Progenitor cell of endocrine pancreas (in vitro differentiated cells): Measurements from ENCODE around the gene ADGRG6. TPM values are rescaled to one million over a fixed set of nuclear protein-coding genes. Genes with fewer than 3 reads are reported as not detected.
A peak's percentile ranks its signal among the peaks of the same experiment; 100 is the strongest.

ENCODE experiments used
- DNase-seq: peaks from one replicate; pipeline ENCODE4 v3.0.0; 2021; ENCODE audit warnings: low spot score; ENCODE audit not compliant: unreplicated experiment
- H3K27ac Mint-ChIP-seq: 2 replicates; pipeline ENCODE4 v1.8.0; 2021; ENCODE audit warnings: mild to moderate bottlenecking, moderate library complexity, mixed read lengths
- H3K27me3 Mint-ChIP-seq: 2 replicates; pipeline ENCODE4 v1.8.0; 2021; ENCODE audit warnings: mixed read lengths
- H3K36me3 Mint-ChIP-seq: 2 replicates; pipeline ENCODE4 v1.8.0; 2022; ENCODE audit warnings: mixed read lengths; ENCODE audit not compliant: insufficient read depth
- H3K4me1 Mint-ChIP-seq: 2 replicates; pipeline ENCODE4 v1.8.0; 2021; ENCODE audit warnings: low read depth, mixed read lengths
- H3K4me3 Mint-ChIP-seq: 2 replicates; pipeline ENCODE4 v1.8.0; 2021; ENCODE audit warnings: low read depth, mild to moderate bottlenecking, moderate library complexity, mixed read lengths
- H3K9me3 Mint-ChIP-seq: 2 replicates; pipeline ENCODE4 v1.8.0; 2021; ENCODE audit warnings: low read depth, mixed read lengths
- total RNA-seq: library from RNA; stranded (reverse); gene quantifications from 2 replicates; pipeline ENCODE4 v1.2.1, GENCODE V29; 2021
- TF ChIP-seq, protein P1 (sequence below): fragments of 200-600 bp; sonication (generic); IDR thresholded peaks from one replicate; pipeline ENCODE4 v1.5.0; 2021; ENCODE audit warnings: antibody characterized with exemption, mild to moderate bottlenecking; ENCODE audit not compliant: unreplicated experiment

ADGRG6 gene
- total RNA-seq, 1 donor from 2014 or later = 126 TPM

DNA sequence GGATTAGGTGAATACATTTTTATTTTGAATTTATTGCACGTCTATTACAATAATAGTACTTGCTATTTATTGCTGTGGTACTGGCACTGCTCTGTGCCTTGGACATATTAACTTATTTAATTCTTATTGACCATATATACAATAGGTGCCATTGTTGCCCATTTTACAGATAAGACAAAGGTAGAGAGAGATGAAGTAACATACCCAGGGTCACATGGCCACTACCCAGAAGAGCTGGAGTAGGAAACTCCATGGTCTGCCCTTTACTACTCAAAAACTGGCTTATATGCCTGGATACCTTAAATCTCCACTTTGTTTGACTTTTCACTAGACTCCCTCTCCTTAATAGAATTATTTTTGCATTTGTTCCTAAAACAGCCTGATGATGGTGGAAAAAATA, 67.5 kb downstream of the ADGRG6 start:
- H3K27me3 Mint-ChIP-seq = no peaks in the 10 kb centered on the region
- no peak overlapping the region for H3K27ac Mint-ChIP-seq
- no peak overlapping the region for H3K4me3 Mint-ChIP-seq
- H3K36me3 Mint-ChIP-seq = peaks cover 6% of the 10 kb centered on the region
- no peak for DNase-seq
- no peaks in the 10 kb centered on the region for H3K9me3 Mint-ChIP-seq
- TF ChIP-seq, protein P1, sequence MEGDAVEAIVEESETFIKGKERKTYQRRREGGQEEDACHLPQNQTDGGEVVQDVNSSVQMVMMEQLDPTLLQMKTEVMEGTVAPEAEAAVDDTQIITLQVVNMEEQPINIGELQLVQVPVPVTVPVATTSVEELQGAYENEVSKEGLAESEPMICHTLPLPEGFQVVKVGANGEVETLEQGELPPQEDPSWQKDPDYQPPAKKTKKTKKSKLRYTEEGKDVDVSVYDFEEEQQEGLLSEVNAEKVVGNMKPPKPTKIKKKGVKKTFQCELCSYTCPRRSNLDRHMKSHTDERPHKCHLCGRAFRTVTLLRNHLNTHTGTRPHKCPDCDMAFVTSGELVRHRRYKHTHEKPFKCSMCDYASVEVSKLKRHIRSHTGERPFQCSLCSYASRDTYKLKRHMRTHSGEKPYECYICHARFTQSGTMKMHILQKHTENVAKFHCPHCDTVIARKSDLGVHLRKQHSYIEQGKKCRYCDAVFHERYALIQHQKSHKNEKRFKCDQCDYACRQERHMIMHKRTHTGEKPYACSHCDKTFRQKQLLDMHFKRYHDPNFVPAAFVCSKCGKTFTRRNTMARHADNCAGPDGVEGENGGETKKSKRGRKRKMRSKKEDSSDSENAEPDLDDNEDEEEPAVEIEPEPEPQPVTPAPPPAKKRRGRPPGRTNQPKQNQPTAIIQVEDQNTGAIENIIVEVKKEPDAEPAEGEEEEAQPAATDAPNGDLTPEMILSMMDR = no peak
- H3K4me1 Mint-ChIP-seq = peaks cover 16% of the 10 kb centered on the region

DNA sequence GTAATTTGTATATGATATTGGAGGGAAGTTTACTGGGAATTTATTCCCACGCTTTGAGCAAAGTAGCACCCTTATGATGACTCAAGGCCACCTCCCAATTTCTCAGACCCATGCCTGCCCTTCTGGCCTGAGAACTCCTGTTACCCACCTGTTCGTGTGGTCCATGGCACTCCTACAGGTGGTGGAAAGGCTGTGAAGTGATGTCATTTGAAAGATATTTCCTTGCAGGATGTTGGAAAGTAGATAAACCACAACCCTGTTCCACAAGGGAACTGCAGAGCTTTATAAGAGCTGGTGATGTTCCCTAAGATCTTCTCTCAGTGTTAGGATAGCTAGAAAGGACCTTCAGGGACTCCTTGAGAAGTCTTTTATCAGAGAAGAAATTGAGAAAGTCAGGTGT, 70.5 kb downstream of the ADGRG6 start:
- H3K4me3 Mint-ChIP-seq = no peak overlapping the region
- no peaks in the 10 kb centered on the region for H3K27me3 Mint-ChIP-seq
- no peaks in the 10 kb centered on the region for H3K9me3 Mint-ChIP-seq
- DNase-seq = no peak
- H3K4me1 Mint-ChIP-seq = peaks cover 38% of the 10 kb centered on the region
- peak overlapping the region; percentile 91 for H3K27ac Mint-ChIP-seq
- TF ChIP-seq, protein P1 = no peak
- peaks cover 6% of the 10 kb centered on the region for H3K36me3 Mint-ChIP-seq

DNA sequence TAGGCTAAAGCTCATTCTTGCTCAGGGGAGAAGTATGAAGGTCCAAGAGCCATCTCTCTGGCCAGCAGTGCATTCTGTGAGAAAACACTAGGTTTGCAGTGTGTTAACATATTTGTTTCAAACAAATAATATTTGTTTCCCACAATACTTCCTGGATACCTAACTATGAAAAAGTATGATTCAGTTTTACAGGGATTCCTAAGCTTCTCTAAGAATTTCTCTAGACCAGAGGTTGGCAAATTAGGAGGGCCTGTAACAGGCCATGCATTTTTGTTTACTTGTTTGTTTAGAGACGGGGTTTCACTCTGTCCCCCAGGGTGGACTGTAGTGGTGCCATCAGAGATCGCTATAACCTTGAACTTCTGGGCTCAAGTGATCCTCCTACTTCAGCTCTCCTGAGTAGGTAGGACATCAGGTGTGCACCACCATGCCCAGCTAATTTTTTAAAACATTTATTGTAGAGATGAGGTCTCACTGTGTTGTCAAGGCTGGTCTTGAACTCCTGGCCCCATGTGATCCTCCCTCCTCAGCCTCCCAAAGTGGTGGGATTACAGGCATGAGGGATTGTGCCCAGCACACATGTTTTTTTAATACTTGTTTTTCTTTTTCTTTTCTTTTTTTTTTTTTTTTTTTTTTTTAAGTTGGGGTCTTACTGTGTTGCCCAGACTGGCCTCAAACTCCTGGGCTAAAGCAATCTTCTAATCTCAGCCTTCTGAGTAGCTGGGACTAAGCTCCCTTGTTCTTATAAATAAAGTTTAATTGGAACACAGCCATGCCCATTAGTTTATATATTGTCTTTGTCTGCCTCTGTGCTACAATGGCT, 71.7 kb downstream of the ADGRG6 start:
- Mint-ChIP-seq H3K27me3 (no peaks in the 10 kb centered on the region), H3K36me3 (peaks cover 3% of the 10 kb centered on the region), H3K9me3 (no peaks in the 10 kb centered on the region), H3K4me3 (no peak overlapping the region), H3K4me1 (peaks cover 46% of the 10 kb centered on the region), H3K27ac (peak overlapping the region; percentile 91)
- DNase-seq = no peak
- TF ChIP-seq, protein P1 = no peak

DNA sequence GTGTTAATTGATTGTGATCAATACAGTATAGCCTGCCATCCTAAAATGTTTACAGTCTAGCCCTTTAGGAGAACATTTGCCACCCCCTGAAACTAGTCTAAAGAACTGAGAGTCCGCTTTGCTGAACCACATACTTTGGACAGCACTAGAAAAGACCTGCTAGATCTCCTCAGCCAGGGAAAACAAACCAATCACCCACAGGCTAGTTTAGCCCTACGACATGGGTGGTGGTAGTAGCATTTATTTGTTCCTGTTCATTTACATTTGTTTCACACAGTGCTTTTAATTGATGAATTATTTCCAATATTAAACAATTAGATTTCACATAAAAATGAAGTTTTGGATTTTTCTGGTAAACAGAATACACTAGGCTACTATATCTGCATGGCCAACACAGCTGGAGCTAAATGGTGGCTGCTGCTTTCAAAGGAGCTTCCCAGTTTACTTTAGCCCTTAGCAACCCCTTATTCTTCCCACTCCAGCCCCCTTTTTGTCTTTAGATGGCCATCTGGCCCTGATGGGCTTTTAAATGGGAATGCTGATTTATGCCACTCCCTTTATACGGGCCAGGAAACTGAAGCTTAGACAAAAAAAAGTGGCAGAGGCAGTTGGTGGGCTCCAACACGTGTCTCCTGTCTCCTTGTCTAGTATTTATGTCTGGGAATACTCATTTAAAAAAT, 72.4 kb downstream of the ADGRG6 start:
- no peaks in the 10 kb centered on the region for H3K27me3 Mint-ChIP-seq
- TF ChIP-seq, protein P1 = no peak
- no peak overlapping the region for H3K4me3 Mint-ChIP-seq
- H3K9me3 Mint-ChIP-seq = no peaks in the 10 kb centered on the region
- DNase-seq = no peak
- H3K36me3 Mint-ChIP-seq = peaks cover 3% of the 10 kb centered on the region
- peak overlapping the region; percentile 91 for H3K27ac Mint-ChIP-seq
- H3K4me1 Mint-ChIP-seq = peaks cover 53% of the 10 kb centered on the region

DNA sequence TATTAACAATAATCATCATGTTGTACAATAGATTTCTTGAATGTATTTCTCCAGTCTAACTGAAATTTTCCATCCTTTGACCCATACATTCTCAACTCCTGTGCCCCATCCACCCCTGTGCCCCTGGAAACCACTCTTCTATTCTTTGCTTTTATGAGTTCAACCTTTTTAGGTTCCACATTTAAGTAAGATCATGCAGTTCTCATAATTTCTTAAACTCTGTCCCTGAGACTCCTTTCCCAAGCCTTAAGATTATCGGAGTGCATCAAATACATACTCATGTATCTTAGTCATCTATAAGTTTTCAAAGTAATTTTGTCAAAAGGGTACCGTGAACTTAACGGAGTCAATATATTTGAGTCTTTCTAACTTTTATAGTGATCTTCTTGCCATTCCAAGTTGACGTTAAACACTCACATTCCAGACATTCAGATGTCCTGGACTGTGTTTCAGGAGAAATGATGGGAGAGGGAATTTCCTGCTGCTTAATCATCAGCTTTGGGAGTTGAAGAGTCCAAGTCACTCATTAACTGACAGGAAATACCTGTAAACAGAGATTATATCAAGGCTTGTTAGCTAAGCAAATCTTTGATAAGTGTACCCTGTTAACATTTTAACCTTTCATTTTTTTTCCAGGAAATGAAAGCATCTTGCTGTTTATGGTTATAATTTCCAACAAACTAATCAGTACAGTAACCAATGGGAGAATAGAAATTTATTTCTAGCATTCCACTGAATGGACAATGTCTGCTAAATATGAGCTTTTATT, 73.3 kb downstream of the ADGRG6 start:
- Mint-ChIP-seq H3K4me1 (peaks cover 56% of the 10 kb centered on the region), H3K27ac (peak overlapping the region; percentile 89), H3K9me3 (no peaks in the 10 kb centered on the region), H3K36me3 (peaks cover 5% of the 10 kb centered on the region), H3K4me3 (peak overlapping the region; percentile 14), H3K27me3 (no peaks in the 10 kb centered on the region)
- TF ChIP-seq, protein P1 = no peak
- no peak for DNase-seq
